Frontal cortex (tissue), 4 donors: ENCODE results near the gene TNFAIP8L1. TPM values are rescaled to one million over a fixed set of nuclear protein-coding genes. Genes with fewer than 3 reads are reported as not detected.
"Not testable (repeated sequence)": the region's sequence is repeated elsewhere in the genome, so short reads cannot be mapped to it uniquely, and the experiment has no call there.

Experiments
- DNase-seq, 2 donors: peaks; one replicate each; pipeline ENCODE4 v3.0.0; 2012; ENCODE audit warnings: low spot score in 2 of 2
- FAIRE-seq: peaks from 2 replicates; lab custom pipeline; 2012; peaks lifted over from hg19 to GRCh38; lab: Jason Lieb, UNC
- total RNA-seq: library from RNA; depleted of rRNA; stranded (reverse); fragments of >200 nt; gene quantifications from one replicate; pipeline ENCODE4 v1.2.3, GENCODE V29; 2014
- donor health status: control.
- donor health status: control.
- donor health status: control.

Gene TNFAIP8L1
- total RNA-seq, 1 donor from 2014 or later, result 4.5 TPM

GRCh38 chr19:4671185-4671851, 32.0 kb downstream of the TNFAIP8L1 start:
- FAIRE-seq (no peak), DNase-seq (no peak)

GRCh38 chr19:4673216-4673615, 33.9 kb downstream of the TNFAIP8L1 start:
- DNase-seq (no peak), FAIRE-seq (no peak)

GRCh38 chr19:4673726-4674125, 34.4 kb downstream of the TNFAIP8L1 start:
- DNase-seq (no peak), FAIRE-seq (no peak)

- no peak for DNase-seq
- no peak for FAIRE-seq
Observed at GRCh38 chr19:4675346-4675745, 36.0 kb downstream of the TNFAIP8L1 start.

- FAIRE-seq, result no peak
- no peak for DNase-seq
Observed at GRCh38 chr19:4676955-4677731, 37.8 kb downstream of the TNFAIP8L1 start.

- FAIRE-seq, result no peak
- no peak for DNase-seq
Observed at GRCh38 chr19:4678881-4679790, 39.8 kb downstream of the TNFAIP8L1 start.

- FAIRE-seq, DNase-seq: not testable (repeated sequence)
Observed at GRCh38 chr19:4680021-4680420, 40.7 kb downstream of the TNFAIP8L1 start.

- no peak for DNase-seq
- no peak for FAIRE-seq
Observed at GRCh38 chr19:4682417-4683200, 43.3 kb downstream of the TNFAIP8L1 start.

- DNase-seq, result no peak
- FAIRE-seq, result no peak
Observed at GRCh38 chr19:4684312-4685095, 45.2 kb downstream of the TNFAIP8L1 start.

GRCh38 chr19:4686700-4687099, 47.4 kb downstream of the TNFAIP8L1 start:
- no peak for FAIRE-seq
- DNase-seq, result no peak

- DNase-seq, result no peak
- FAIRE-seq, result no peak
Observed at GRCh38 chr19:4687396-4687795, 48.1 kb downstream of the TNFAIP8L1 start.

- DNase-seq (no peak), FAIRE-seq (no peak)
Observed at GRCh38 chr19:4688587-4688986, 49.3 kb downstream of the TNFAIP8L1 start.

GRCh38 chr19:4689403-4689802, 50.1 kb downstream of the TNFAIP8L1 start:
- no peak for FAIRE-seq
- DNase-seq, result no peak

GRCh38 chr19:4690361-4690760, 51.0 kb downstream of the TNFAIP8L1 start:
- DNase-seq (no peak), FAIRE-seq (no peak)

- FAIRE-seq (no peak), DNase-seq (no peak)
Observed at GRCh38 chr19:4691373-4691772, 52.1 kb downstream of the TNFAIP8L1 start.

- FAIRE-seq (no peak), DNase-seq (no peak)
Observed at GRCh38 chr19:4692251-4693077, 53.1 kb downstream of the TNFAIP8L1 start.

- DNase-seq (no peak), FAIRE-seq (no peak)
Observed at GRCh38 chr19:4693078-4693350, 53.7 kb downstream of the TNFAIP8L1 start.

GRCh38 chr19:4693471-4694121, 54.3 kb downstream of the TNFAIP8L1 start:
- DNase-seq, result no peak
- no peak for FAIRE-seq
